ENCODE measurements around the gene SIPA1.
"Not testable (repeated sequence)": the region's sequence is repeated elsewhere in the genome, so short reads cannot be mapped to it uniquely, and the experiment has no call there.

The SIPA1 gene

DNA sequence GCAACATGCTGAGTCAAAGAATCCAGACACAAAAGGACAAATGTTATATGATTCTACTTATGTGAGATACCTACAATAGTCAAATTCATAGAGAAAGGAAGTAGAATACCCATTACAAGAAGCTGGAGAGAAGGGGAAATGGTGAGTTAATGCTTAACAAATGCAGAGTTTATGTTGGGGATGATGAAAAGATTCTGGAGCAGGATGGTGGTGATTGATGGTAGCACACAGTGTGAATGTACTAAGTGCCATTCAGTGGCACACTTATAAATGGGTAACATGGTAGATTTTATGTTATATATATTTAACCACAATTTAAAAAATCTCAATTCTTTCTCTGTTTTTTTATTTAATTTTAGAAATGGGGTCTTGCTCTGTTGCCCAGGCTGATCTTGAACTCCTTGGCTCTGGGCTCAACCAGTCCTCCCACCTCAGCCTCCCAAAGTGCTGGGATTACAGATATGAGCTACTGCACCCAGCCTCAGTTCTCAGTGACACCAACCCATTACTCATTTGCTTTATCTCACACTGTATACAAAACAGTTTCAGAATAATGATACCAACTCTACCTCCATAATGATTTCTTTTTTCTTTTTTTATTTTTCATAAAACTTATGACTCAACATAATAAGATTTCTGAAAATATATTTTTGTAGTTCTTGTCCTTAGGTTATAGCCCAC, 34.4 kb downstream of the SIPA1 start:
- DNase-seq (ENCODE audit: insufficient read length), result no peak
- no peak for FAIRE-seq
- no peak for TF ChIP-seq POLR2A (IDR thresholded peaks at IDR 0.05; ENCODE audit: low read depth, low read length)
- no peak for TF ChIP-seq POLR2AphosphoS5 (IDR thresholded peaks at IDR 0.05; ENCODE audit: low read depth, low read length)
- no peak for TF ChIP-seq TAF1 (IDR thresholded peaks at IDR 0.05; ENCODE audit: borderline replicate concordance, low read depth, low read length)

DNA sequence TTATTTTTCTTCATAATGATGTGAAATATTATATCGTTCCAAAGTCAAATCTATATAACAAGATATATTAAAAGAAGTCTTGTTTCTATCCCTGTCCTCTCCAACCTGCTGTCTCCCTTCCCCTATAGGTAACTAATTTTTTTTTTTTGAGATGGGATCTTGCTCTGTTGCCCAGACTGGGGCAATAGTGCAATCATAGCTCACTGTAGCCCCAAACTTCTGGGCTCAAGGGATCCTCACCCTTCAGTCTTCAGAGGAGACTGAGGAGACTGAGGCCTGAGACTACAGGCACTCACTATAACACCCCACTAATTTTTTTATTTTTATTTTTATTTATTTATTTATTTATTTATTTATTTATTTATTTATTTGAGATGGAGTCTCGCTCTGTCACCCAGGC, 35.1 kb downstream of the SIPA1 start:
- TF ChIP-seq POLR2A (IDR thresholded peaks at IDR 0.05; ENCODE audit: low read depth, low read length) (no peak), TAF1 (IDR thresholded peaks at IDR 0.05; ENCODE audit: borderline replicate concordance, low read depth, low read length) (no peak), POLR2AphosphoS5 (IDR thresholded peaks at IDR 0.05; ENCODE audit: low read depth, low read length) (no peak)
- FAIRE-seq, result no peak
- no peak for DNase-seq (ENCODE audit: insufficient read length)

DNA sequence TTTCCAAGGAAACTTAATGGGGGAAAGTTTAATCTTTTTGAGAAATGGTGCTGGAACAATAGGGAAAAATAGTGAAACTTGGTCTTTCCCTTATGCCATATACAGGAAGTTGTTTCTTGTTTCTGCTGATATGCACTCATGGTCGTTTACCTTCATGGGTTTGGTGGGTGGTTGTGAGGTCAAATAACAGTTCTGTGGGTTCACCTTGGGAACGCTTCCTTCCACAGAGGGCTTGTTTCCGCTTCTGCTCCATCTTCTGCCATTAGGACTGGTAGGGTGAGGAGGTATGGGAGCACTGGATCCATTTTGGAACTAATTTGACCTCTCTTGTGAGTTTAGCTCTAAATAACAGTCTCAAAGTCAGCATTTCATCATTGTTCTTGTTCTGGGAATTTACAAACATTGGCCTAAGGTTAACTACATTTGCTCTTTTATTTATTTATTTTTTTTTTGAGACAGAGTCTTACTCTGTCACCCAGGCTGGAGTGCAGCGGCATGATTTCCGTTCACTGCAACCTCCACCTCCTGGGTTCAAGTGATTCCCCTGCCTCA, 42.4 kb downstream of the SIPA1 start:
- FAIRE-seq (no peak), DNase-seq (ENCODE audit: insufficient read length) (no peak)
- no peak for TF ChIP-seq TAF1 (IDR thresholded peaks at IDR 0.05; ENCODE audit: borderline replicate concordance, low read depth, low read length)
- no peak for TF ChIP-seq POLR2AphosphoS5 (IDR thresholded peaks at IDR 0.05; ENCODE audit: low read depth, low read length)

DNA sequence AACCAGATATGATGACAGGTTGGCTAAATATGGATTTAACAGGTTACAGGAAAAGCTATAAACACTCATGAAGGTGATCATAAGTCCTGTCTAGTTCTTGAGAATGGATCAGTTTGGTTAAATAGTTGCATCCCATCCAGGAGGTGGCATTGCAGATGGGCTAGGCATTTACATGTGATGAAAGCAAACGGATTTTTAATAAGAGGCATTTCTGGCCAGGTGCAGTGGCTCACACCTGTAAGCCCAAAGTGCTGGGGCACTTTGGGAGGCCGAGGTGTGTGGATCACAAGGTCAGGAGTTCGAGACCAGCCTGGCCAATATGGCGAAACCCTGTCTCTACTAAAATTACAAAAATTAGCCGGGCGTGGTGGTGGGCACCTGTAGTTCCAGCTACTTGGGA, 45.6 kb downstream of the SIPA1 start:
- not testable (repeated sequence) for DNase-seq (ENCODE audit: insufficient read length); FAIRE-seq

DNA sequence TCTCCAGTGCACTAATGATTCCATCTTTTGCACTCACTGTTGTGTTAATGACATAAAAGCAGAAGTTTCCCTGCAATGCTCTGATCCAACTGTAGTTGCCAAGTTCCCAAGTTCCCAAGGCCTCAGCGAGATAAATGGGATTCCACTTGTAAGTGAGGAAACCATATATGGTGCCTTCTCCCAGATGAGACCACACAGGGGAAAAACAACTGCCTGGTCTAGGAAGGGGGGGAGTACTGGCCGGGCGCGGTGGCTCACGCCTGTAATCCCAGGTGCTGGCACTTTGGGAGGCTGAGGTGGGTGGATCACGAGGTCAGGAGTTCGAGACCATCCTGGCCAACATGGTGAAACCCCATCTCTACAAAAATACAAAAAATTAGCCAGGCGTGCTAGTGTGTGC, 48.1 kb downstream of the SIPA1 start:
- TF ChIP-seq POLR2A (IDR thresholded peaks at IDR 0.05; ENCODE audit: low read depth, low read length) (no peak), TAF1 (IDR thresholded peaks at IDR 0.05; ENCODE audit: borderline replicate concordance, low read depth, low read length) (no peak), POLR2AphosphoS5 (IDR thresholded peaks at IDR 0.05; ENCODE audit: low read depth, low read length) (no peak)
- FAIRE-seq, result no peak
- DNase-seq (ENCODE audit: insufficient read length), result no peak

DNA sequence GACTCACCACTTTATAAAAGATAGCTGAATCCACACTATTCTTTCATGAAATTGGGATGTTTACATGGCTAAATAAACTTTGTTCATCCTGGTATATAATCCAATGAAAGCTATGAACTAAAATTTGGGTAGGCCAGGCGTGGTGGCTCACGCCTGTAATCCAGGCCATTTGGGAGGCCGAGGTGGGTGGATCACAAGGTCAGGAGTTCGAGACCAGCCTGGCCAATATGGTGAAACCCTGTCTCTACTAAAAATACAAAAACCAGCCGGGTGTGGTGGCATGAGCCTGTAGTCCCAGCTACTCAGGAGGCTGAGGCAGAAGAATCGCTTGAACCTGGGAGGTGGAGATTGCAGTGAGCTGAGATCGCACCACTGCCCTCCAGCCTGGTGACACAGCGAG, 53.9 kb downstream of the SIPA1 start:
- DNase-seq (ENCODE audit: insufficient read length); FAIRE-seq: not testable (repeated sequence)

DNA sequence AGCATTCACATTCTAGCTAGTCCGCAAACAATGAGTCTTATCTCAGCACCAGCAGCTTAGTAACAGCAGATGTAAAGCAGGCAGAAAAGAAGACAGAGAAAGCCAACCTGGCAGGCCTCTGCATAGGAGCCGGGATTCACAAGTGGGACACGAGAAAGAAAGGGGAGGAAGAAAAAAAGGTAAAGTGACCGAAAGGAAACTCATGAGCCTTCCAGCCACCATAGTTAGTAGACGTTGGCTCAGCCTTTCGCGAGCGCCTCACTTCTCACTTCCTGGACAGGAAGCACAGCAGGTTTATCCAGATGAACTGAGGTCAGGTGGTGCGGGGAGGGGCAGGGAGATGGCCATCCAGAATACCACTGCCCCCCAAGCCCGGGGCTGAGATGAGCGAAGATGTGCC, 54.5 kb downstream of the SIPA1 start:
- FAIRE-seq (no peak), DNase-seq (ENCODE audit: insufficient read length) (no peak)
- TF ChIP-seq TAF1 (IDR thresholded peaks at IDR 0.05; ENCODE audit: borderline replicate concordance, low read depth, low read length) (no peak), POLR2AphosphoS5 (IDR thresholded peaks at IDR 0.05; ENCODE audit: low read depth, low read length) (no peak), POLR2A (IDR thresholded peaks at IDR 0.05; ENCODE audit: low read depth, low read length) (no peak)

DNA sequence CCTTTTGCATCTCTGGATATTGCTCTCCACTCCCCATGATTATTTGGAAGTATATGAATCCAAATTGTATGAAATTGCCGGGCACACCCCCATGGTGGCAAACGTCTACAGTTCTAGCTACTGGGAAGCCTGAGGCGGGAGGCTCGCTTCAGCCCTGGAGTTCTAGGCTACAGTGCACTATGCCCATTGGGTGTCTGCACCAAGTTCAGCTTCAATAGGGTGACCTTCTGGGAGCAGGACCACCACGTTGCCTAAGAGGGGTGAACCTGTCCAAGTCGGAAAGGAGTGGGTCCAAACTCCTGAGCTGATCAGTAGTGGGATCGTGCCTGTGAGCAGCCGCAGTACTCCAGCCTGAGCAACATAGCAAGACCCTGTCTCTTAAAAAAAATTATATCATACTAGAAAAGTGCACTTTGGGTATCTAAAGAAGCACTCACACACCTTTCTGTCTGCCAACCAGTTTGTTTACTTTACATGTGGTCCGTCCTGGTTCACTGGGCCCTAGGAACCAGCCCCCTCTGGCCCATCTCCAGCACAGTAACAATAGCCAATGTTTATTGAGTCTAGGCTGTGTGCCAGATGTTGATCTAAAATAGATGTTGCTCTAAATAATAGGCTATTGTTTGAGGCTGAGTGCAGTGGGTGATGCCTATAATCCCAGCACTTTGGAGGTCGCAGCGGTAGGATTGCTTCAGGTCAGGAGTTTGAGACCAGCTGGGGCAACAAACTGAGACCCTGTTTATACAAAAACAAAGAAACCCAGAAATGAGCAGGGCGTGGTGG, 57.7 kb downstream of the SIPA1 start:
- TF ChIP-seq POLR2AphosphoS5 (IDR thresholded peaks at IDR 0.05; ENCODE audit: low read depth, low read length) (no peak), TAF1 (IDR thresholded peaks at IDR 0.05; ENCODE audit: borderline replicate concordance, low read depth, low read length) (no peak), POLR2A (IDR thresholded peaks at IDR 0.05; ENCODE audit: low read depth, low read length) (no peak)
- no peak for FAIRE-seq

DNA sequence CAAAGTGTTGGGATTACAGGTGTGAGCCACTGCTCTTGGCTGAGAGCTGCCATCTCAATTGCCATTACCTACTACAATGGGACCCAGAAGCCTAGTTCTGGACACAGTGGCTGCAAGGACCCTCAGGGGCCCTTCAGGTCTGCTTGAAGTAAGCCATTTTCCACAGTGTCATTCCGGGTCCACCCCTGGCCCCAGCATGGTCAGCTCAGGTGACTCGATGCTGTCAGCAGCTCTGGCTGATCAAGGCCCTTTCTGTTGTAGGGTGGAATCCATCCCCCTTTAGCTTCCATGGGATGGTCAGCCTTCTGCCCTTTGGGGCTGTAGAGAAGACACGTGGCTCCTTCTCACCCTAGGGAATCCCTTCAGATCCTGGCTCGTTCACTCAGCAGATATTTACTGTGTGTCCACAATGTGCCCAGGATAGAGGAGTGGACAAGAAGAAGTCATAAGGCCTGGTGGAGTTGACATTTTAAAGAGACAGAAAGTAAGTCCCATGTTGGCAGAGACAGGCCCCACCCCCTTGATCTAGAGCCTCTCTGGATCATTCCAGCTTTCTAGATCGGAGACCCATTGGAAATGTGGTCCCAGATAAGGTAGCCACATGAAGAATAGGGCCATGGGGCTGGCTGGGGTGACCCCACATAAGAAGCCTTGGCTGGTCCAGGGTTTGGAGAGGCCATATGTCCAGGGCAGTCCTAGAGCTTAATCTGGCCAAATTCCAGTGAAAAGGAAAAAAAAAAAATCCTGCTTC, 59.1 kb downstream of the SIPA1 start:
- FAIRE-seq (no peak), DNase-seq (ENCODE audit: insufficient read length) (no peak)

More for the DNA sequence above, 57.7 kb downstream of the SIPA1 start:
- DNase-seq (ENCODE audit: insufficient read length), result no peak

DNA sequence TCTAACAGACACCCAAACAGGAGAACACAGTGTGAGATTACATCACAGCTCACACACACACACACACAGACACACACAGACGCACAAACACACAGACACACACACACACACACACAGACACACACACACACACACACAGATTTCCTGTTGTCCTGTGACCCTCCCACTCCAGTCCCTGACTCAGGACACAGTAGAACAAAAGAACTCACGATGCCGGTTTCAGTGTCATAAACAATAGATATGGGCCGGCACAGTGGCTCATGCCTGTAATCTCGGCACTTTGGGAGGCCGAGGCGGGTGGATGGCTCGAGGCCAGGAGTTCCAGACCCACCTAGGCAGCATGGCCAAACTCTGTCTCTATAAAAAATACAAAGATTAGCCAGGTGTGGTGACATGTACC, 60.3 kb downstream of the SIPA1 start:
- DNase-seq (ENCODE audit: insufficient read length), result no peak
- TF ChIP-seq TAF1 (IDR thresholded peaks at IDR 0.05; ENCODE audit: borderline replicate concordance, low read depth, low read length) (no peak), POLR2AphosphoS5 (IDR thresholded peaks at IDR 0.05; ENCODE audit: low read depth, low read length) (no peak), POLR2A (IDR thresholded peaks at IDR 0.05; ENCODE audit: low read depth, low read length) (no peak)
- FAIRE-seq, result no peak

More for the DNA sequence above, 59.1 kb downstream of the SIPA1 start:
- TF ChIP-seq POLR2A (IDR thresholded peaks at IDR 0.05; ENCODE audit: low read depth, low read length) (no peak), POLR2AphosphoS5 (IDR thresholded peaks at IDR 0.05; ENCODE audit: low read depth, low read length) (no peak)

DNA sequence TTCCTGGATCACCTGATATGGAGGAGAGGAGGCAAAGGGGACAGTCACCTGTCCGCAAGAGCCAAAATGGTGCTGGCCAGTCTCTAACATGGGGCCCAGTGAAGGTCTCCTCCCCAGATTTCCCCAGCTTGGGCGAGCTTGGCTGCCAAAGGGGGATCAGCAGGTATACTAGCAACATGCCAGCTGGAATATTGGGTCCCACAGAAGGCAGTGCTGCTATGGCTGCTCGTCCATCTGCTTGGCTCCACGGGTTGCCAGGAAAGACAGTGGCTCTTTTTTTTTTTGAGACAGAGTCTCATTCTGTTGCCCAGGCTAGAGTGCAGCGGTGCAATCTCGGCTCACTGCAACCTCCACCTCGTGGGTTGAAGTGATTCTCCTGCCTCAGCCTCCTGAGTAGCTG, 61.4 kb downstream of the SIPA1 start:
- DNase-seq (ENCODE audit: insufficient read length), result no peak
- TF ChIP-seq TAF1 (IDR thresholded peaks at IDR 0.05; ENCODE audit: borderline replicate concordance, low read depth, low read length), result no peak
- no peak for TF ChIP-seq POLR2AphosphoS5 (IDR thresholded peaks at IDR 0.05; ENCODE audit: low read depth, low read length)
- TF ChIP-seq POLR2A (IDR thresholded peaks at IDR 0.05; ENCODE audit: low read depth, low read length), result no peak
- FAIRE-seq, result no peak

DNA sequence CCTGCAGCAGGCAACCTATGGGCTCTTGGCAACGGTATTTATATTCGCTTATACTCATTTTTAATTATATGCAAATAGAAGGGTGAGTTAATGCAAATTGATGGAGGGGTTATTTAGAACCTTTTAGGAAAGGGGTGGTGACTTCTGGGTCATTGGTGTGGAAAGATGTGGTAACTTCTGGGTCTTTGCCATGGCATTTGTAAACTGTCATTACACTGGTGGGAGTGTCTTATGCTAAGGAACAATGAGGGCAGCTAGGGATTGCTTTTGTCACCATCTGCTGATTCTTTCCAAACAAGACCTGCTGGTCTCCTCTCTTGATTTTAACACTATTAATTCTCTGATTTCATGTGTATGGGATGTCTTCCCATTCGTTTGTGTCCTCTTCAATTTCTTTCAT, 62.5 kb downstream of the SIPA1 start:
- TF ChIP-seq POLR2A (IDR thresholded peaks at IDR 0.05; ENCODE audit: low read depth, low read length) (no peak), POLR2AphosphoS5 (IDR thresholded peaks at IDR 0.05; ENCODE audit: low read depth, low read length) (no peak), TAF1 (IDR thresholded peaks at IDR 0.05; ENCODE audit: borderline replicate concordance, low read depth, low read length) (no peak)
- no peak for FAIRE-seq
- no peak for DNase-seq (ENCODE audit: insufficient read length)

Measured in GM12892 (cell line).